GM12801 (cell line): ENCODE results near the gene HIF3A.

Experiments
- CTCF ChIP-seq: IDR thresholded peaks from one replicate; pipeline ENCODE4 v1.5.1; 2011; ENCODE audit warnings: control low read depth; ENCODE audit not compliant: insufficient read length; ENCODE audit errors: extremely low read depth

Gene HIF3A

GRCh38 chr19:46346821-46347571 is 50.2 kb downstream of the HIF3A start, which contains the start of gene PPP5C:
PPP5C (plus strand) TSS chr19:46347087; CDS start chr19:46347097, 10 bp downstream.
- TF ChIP-seq CTCF = no peak

GRCh38 chr19:46347572-46347883 is 50.7 kb downstream of the HIF3A start:
- TF ChIP-seq CTCF = no peak

GRCh38 chr19:46347985-46348384 is 51.1 kb downstream of the HIF3A start:
- TF ChIP-seq CTCF = no peak

GRCh38 chr19:46349311-46349993 is 52.6 kb downstream of the HIF3A start:
- no peak for TF ChIP-seq CTCF

GRCh38 chr19:46350029-46350757 is 53.4 kb downstream of the HIF3A start:
- no peak for TF ChIP-seq CTCF

- no peak for TF ChIP-seq CTCF
Observed at GRCh38 chr19:46350758-46351159, 53.9 kb downstream of the HIF3A start.

GRCh38 chr19:46351241-46352041 is 54.6 kb downstream of the HIF3A start:
- no peak for TF ChIP-seq CTCF
